PFSK-1 (cell line): ENCODE measurements around the gene TBC1D7.

ENCODE experiments used
- FOXP2 ChIP-seq: optimal IDR thresholded peaks from 2 replicates; pipeline ENCODE3; 2011; ENCODE audit warnings: borderline replicate concordance, control low read depth, inconsistent platforms; ENCODE audit not compliant: insufficient read depth; ENCODE audit errors: extremely low read length, extremely low read depth
- POLR2AphosphoS5 ChIP-seq: IDR thresholded peaks from 2 replicates; pipeline ENCODE4 v1.6.1; 2012; ENCODE audit warnings: low read depth, mild to moderate bottlenecking, control low read depth, low read length, moderate library complexity
- REST ChIP-seq, 2 experiments: IDR thresholded peaks; 2 replicates each; pipeline versions ENCODE4 v1.6.1 to v1.8.0; 2011 to 2012; ENCODE audit warnings: low read depth in 2 of 2, low read length in 2 of 2, control low read depth in 1 of 2, inconsistent platforms in 1 of 2, mild to moderate bottlenecking in 1 of 2, moderate library complexity in 1 of 2; ENCODE audit not compliant: insufficient read depth in 1 of 2
- SIN3A ChIP-seq: IDR thresholded peaks from 2 replicates; pipeline ENCODE4 v1.6.1; 2012; ENCODE audit warnings: mild to moderate bottlenecking, low read length, moderate library complexity, borderline replicate concordance; ENCODE audit not compliant: insufficient read depth
- TAF1 ChIP-seq: IDR thresholded peaks from 2 replicates; pipeline ENCODE4 v1.6.1; 2012; ENCODE audit warnings: low read length, control low read depth, borderline replicate concordance; ENCODE audit not compliant: insufficient read depth

Gene TBC1D7

GRCh38 chr6:13346245-13346644, 17.9 kb upstream of the TBC1D7 start:
- TF ChIP-seq SIN3A = no peak
- no peak for TF ChIP-seq FOXP2
- TF ChIP-seq REST (IDR thresholded peaks at IDR 0.05; ENCODE audit: insufficient read depth in 1 of 2, low read depth in 2 of 2, low read length in 2 of 2) = no peak
- TF ChIP-seq POLR2AphosphoS5 = no peak
- no peak for TF ChIP-seq TAF1

GRCh38 chr6:13342414-13343019, 14.2 kb upstream of the TBC1D7 start:
- TF ChIP-seq SIN3A (no peak), REST (IDR thresholded peaks at IDR 0.05; ENCODE audit: insufficient read depth in 1 of 2, low read depth in 2 of 2, low read length in 2 of 2) (no peak), FOXP2 (no peak), POLR2AphosphoS5 (no peak), TAF1 (no peak)

- TF ChIP-seq TAF1 (no peak), SIN3A (no peak), FOXP2 (no peak), REST (IDR thresholded peaks at IDR 0.05; ENCODE audit: insufficient read depth in 1 of 2, low read depth in 2 of 2, low read length in 2 of 2) (no peak), POLR2AphosphoS5 (no peak)
Measured at GRCh38 chr6:13339863-13340630, 11.7 kb upstream of the TBC1D7 start.

GRCh38 chr6:13338038-13338437, 9.7 kb upstream of the TBC1D7 start:
- no peak for TF ChIP-seq FOXP2
- TF ChIP-seq REST (IDR thresholded peaks at IDR 0.05; ENCODE audit: insufficient read depth in 1 of 2, low read depth in 2 of 2, low read length in 2 of 2) = no peak
- no peak for TF ChIP-seq SIN3A
- no peak for TF ChIP-seq POLR2AphosphoS5
- no peak for TF ChIP-seq TAF1
